Panc1 (cell line): ENCODE data around the gene DMRTC1.
"Not testable (repeated sequence)": the region's sequence is repeated elsewhere in the genome, so short reads cannot be mapped to it uniquely, and the experiment has no call there.

ENCODE experiments used
- CTCF ChIP-seq: fragments of 450-650 bp; IDR thresholded peaks from 2 replicates; pipeline ENCODE4 v1.5.1; 2017; ENCODE audit warnings: mild to moderate bottlenecking
- POLR2AphosphoS5 ChIP-seq: IDR thresholded peaks from 2 replicates; pipeline ENCODE4 v1.6.1; 2012; ENCODE audit warnings: mild to moderate bottlenecking, low read depth, low read length, moderate library complexity
- REST ChIP-seq, 2 experiments: IDR thresholded peaks; 2 replicates each; pipeline ENCODE4 v1.6.1; 2011 to 2012; ENCODE audit warnings: low read depth in 2 of 2, control low read depth in 1 of 2, low read length in 1 of 2, mild to moderate bottlenecking in 1 of 2, moderate library complexity in 1 of 2; ENCODE audit not compliant: insufficient read depth in 1 of 2

GRCh38 chrX:72943819-72944169 is at the start of gene DMRTC1:
- TF ChIP-seq CTCF; POLR2AphosphoS5; REST (IDR thresholded peaks at IDR 0.05; ENCODE audit: insufficient read depth in 1 of 2, low read depth in 2 of 2, low read length in 1 of 2): not testable (repeated sequence)
